Islet of Langerhans (tissue), 1 donor: ENCODE data around the gene MICU2.
"Not testable (repeated sequence)": the region's sequence is repeated elsewhere in the genome, so short reads cannot be mapped to it uniquely, and the experiment has no call there.

Experiments used
- FAIRE-seq: peaks from one replicate; lab custom pipeline; 2011; peaks lifted over from hg19 to GRCh38; lab: Jason Lieb, UNC

Gene MICU2

DNA sequence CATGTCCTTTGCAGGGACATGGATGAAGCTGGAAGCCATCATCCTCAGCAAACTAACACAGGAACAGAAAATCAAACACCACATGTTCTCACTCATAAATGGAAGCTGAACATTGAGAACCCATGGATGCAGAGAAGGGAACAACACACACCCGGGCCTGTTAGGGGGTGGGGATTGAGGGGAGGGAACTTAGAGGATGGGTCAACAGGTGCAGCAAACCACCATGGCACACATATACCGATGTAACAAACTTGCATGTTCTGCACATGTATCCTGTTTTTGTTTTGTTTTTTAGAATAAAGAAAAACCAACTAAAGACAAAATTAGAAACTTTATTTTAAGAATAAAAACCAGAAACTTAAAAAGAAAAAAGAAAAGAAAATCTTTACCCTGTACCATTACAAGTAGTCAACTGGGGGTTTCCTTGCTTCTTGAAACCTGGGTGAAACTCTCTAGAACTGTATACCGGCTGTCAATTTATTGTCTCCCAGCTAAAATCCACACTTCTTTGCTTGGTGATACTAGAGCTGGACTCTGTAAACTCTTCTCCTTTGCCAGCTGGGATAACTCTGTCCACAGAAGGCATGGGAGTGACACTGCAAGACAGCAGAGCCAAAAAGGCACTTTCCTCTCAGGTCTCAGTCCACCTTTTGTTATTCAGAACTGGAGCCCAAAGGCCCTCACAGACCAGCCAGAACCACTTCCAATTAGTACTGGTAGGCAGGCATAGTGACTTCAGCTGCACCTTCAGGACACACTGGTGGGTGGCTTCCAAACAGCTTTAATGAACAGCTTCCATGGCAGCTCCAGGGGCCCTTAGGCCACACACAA is 9.0 kb downstream of the MICU2 start:
- FAIRE-seq, result no peak

GRCh38 chr13:21590665-21591456 is 13.1 kb downstream of the MICU2 start:
- not testable (repeated sequence) for FAIRE-seq

- FAIRE-seq, result no peak
Measured at GRCh38 chr13:21590231-21590630, 13.7 kb downstream of the MICU2 start.

DNA sequence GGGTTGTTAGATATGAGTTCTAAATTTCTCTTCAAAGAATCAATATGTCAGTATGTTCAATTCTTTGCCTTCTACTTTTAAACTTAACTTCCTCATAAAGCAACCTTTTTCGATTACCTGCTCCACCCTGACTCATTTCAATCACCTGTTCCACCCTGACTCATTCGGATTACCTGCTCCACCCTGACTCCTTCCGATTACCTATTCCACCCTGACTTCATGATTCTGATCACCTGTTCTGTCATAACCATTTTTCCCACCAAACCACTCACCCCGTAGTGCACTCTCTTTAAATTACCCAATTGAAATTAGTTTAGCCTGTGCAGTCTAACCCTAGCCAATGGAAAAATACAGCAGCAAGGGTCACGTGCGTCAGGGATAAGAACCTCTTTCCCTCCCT is 14.5 kb downstream of the MICU2 start:
- not testable (repeated sequence) for FAIRE-seq

GRCh38 chr13:21588411-21588810 is 15.6 kb downstream of the MICU2 start:
- FAIRE-seq, result not testable (repeated sequence)

GRCh38 chr13:21584973-21585592 is 18.9 kb downstream of the MICU2 start:
- FAIRE-seq, result no peak

- FAIRE-seq, result no peak
Measured at GRCh38 chr13:21583478-21583877, 20.5 kb downstream of the MICU2 start.

DNA sequence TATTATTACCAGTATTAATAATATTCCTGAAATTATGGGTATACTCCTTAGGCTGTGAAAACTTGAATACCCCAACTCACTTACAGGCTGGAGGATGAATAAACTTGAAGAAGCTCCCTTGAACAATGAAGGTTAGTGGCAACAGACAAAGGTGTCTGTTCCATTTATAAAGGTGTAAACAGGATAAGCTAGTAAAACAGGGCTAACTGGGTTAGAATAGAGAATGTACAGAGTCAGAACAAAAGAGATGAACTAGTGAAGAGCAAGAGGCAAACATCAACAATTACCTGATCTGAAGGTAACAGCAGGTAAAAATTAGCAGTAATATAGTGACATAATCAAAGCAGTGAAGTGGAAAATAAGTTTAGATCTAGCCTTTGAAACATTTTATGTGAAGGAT is 23.2 kb downstream of the MICU2 start:
- no peak for FAIRE-seq

- peak; percentile 45 for FAIRE-seq
Measured at GRCh38 chr13:21579754-21580316, 24.1 kb downstream of the MICU2 start.

GRCh38 chr13:21578748-21579147 is 25.2 kb downstream of the MICU2 start:
- FAIRE-seq, result no peak

DNA sequence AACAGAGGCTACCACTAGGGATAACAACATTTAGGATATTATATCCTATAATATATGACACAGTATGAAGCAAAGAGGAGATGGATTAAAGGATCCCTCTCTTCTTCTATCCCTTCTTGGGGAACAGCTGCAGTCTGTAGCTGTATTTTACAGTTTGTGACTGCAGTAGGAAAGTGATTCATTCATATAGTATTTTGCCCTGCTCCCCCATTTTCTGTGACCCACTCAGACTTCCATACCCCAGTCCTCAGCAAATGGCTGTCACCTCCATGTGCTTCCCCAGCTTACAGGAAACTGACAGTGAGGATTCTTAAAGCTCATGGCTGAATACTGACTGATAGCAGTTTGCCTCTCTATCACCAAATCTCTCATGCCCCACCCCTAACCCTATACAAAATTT is 27.5 kb downstream of the MICU2 start:
- no peak for FAIRE-seq

GRCh38 chr13:21573920-21574712 is 29.9 kb downstream of the MICU2 start:
- no peak for FAIRE-seq

DNA sequence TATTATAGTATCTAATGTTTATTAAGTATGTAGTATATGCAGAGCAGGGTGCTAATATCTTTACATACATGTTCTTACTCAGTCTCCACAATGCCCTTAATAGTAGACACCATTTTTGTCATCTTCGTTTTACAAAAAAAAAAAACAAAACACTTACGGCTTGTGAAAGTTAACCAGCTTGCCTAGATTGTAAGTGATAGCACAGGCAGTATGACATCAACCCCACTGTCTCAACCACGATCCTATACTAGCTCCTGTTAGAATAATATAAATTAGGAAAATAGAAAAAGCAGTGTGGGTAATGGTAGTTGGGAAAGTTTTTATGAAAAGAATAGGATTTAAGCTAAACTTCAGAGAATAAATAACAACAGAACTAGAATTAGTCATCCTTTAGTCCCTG is 34.3 kb downstream of the MICU2 start:
- FAIRE-seq, result peak; percentile 41

- FAIRE-seq, result no peak
Measured at GRCh38 chr13:21568854-21569253, 35.1 kb downstream of the MICU2 start.

DNA sequence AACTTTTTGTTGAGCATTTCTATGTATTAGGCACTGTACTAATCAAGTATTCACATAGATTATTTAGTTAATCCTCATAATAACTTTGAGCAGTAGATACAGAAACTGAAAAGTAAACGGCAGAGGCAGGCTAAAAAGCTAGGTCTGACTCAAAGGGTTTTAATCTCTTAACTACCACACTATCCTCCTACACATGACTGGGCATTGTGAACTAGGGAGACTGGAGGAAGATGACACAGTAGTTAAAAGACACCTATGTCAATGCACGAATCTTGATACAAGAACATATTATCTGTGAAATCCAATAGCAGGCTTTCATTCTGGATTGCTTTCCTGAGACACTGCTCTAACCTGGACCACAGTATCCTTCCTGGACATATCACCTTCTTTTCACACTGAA is 36.3 kb downstream of the MICU2 start:
- no peak for FAIRE-seq

DNA sequence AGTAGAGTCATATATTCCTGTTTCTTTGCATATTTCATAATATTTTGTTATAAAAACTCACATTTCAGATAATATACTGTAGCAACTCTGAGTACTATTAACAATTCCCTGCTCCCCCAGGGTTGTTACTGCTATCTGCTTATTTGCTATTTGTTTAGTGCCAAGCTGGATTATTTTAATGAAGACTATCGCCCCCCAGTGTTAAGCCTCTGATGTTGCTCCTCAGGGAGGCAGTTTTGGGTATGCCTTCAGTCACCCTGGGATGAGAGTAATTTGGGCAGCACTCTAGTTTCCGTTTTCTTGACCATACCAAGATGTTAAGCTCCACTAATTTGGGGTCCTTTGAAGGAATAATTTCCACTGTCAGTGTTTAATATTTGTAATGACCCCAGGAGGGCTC is 46.0 kb downstream of the MICU2 start:
- FAIRE-seq, result no peak

GRCh38 chr13:21556051-21556450 is 47.9 kb downstream of the MICU2 start:
- FAIRE-seq, result no peak

- not testable (repeated sequence) for FAIRE-seq
Measured at GRCh38 chr13:21553261-21553660, 50.7 kb downstream of the MICU2 start.

DNA sequence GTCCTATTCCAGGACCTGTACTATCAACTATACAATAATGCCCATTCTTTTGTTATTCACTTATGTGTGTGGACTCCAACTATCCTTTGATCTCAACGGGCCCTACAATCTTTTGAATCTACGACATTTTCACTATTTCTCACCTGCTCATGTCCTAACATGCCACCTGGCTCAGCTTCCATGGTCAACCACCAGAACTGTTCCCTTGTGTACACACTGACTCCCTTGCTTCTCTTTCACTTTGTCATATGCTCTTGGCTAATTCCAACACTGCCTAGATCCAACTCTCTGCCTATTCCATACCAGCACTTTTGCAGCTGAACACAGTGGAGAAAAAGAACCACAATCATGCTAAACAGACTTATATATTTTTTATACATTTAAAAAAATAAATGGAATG is 53.1 kb downstream of the MICU2 start:
- no peak for FAIRE-seq

- no peak for FAIRE-seq
Measured at GRCh38 chr13:21549633-21550032, 54.3 kb downstream of the MICU2 start.

DNA sequence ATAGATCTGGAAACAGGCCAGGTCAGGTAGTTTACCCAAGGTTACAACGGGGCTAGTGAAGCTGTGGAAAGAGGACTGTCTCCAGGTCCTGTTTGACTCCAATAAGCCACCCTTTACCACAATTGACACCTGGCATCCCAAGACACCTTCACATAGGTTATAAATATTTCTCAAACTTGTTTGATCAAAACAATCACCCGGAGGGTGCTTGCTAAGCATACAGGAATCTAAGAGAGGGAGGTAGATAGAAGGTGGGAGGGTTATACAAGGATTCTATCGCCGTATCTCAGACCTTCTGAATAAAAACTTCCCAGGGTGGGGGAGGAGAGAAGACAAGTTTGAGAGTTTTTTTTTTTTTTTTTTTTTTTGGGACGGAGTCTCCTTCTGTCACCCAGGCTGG is 55.4 kb downstream of the MICU2 start:
- no peak for FAIRE-seq

DNA sequence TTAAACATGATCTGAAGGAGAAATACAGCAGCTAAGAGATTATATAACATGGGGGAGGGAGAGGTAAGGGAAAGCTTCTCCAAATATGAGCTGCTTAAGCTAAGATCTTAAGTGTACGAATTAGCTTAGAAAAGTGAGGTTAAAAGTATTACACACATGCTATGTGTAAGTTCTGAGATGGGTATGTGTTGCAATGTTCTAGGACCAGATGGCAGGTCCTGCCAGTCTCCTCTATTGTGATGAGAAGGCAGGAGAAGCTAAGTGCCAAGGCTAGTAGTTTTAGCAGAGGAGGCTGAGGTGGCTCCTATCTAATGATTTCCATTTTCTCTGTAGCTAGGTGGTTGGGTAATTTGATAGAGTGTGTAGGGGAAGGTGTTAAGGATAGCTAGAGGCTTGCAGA is 57.6 kb downstream of the MICU2 start:
- FAIRE-seq, result no peak
